ENCODE measurements around the gene JAM3.

JAM3 gene

DNA sequence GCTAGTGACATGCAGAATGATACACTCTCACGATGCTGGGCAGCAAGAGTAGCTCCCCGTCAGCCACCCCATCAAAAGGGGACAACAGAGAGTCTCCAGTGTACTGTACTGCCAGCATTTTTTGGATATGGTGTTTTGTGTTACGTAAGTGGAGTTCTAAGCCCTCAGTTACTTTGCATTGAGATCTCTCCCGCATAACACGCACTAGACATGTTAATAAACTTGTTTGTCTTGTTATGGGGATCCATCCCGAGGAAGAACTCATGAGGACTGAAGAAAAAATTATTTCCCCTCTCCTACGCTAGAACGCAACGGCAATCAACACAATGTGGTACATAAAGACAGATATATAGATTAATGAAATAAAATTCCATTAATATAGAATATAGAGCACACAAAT lies 130.7 kb downstream of the JAM3 start:
- no peak for DNase-seq

DNA sequence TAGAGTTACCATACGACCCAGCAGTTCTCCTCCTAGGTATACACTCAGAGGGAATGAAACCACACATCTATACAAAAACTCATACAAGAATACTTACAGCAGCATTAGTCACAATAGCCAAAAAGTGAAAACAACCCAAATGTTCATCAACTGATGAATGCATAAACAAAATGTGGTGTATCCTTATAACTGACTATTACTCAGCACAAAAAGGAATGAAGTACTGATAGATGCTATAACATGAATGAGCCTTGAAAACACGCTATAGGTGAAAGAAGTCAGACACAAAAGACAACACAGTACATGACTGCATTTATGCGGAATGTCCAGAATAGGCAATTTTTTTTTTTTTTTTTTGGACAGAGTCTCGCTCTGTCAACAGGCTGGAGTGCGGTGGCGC lies 131.8 kb downstream of the JAM3 start:
- DNase-seq, result no peak
